Amygdala (tissue), 56 donors: ENCODE results near the gene RAP1GAP2.
A peak's percentile ranks its signal among the peaks of the same experiment; 100 is the strongest.
"Not testable (repeated sequence)": the region's sequence is repeated elsewhere in the genome, so short reads cannot be mapped to it uniquely, and the experiment has no call there.

ENCODE experiments used
- DNase-seq, 56 donors: peaks; one replicate each; lab custom pipeline; 2025; lab: John Stamatoyannopoulos, UW

The RAP1GAP2 gene

DNA sequence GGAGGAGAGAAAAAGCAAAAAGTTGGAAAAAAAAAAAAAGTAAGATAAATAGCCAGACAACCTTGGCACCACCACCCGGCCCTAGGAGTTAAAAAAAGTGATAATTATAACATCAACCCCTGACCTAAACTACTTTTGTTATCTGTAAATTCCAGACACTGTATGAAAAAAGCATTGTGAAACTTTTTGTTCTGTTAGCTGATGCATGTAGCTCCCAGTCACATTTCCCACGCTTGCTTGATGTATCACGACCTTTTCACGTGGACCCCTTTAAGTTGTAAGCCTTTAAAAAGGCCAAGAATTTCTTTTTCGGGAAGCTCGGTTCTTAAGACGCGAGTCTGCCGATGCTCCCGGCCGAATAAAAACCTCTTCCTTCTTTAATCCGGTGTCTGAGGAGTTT, 10.9 kb upstream of the RAP1GAP2 start:
- DNase-seq, result not testable (repeated sequence)

DNA sequence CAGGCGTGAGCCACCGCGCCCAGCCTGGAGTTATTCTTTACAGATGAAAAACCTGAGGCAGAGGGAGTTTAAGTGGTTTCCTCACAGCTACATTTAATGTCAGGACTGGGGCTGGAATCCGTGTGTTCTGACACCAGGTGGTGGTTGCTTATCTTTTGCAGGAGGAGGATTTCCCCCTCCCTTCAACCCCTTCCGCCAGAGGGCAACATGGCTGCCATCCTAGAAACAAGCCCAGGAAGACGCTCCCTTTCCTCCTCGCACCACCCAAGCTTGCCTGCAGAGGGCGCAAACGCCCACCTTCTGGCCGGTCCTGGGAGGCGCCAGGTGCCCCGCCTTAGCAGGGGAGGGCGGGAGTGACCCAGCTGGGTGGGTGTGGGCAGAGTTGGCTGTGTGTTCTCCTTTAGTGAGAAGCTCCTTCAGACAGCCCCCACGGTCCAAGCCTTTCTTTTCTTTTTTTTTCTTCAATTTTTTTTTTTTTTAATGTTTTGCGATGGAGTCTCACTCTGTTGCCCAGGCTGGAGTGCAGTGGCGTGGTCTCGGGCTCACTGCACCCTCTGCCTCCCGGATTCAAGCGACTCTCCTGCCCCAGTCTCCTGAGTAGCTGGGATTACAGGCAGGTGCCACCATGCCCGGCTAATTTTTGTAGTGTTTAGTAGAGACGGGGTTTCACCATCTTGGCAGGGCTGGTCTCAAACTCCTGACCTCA, 9.9 kb upstream of the RAP1GAP2 start:
- DNase-seq, result peak in 53 of 56 donors; percentile 18 to 84 (median 59)

DNA sequence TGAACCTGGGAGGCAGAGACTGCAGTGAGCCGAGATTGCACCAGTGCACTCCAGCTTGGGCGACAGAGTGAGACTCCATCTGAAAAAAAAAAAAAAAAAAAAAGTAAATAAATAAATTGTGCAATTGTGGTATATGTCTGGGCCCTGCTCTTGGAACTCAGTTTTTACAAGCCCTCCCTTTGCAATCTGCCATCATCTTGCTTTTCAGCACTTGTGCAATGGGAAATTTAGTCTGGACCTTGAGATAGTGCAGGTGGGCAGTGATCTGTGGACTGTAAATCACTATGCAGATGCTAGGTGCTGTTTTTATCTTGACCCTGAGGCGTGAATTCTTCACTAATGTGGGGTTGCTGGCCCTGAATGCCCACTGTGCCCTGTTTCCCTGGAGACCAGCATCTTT, 6.5 kb upstream of the RAP1GAP2 start:
- DNase-seq, result no peak

DNA sequence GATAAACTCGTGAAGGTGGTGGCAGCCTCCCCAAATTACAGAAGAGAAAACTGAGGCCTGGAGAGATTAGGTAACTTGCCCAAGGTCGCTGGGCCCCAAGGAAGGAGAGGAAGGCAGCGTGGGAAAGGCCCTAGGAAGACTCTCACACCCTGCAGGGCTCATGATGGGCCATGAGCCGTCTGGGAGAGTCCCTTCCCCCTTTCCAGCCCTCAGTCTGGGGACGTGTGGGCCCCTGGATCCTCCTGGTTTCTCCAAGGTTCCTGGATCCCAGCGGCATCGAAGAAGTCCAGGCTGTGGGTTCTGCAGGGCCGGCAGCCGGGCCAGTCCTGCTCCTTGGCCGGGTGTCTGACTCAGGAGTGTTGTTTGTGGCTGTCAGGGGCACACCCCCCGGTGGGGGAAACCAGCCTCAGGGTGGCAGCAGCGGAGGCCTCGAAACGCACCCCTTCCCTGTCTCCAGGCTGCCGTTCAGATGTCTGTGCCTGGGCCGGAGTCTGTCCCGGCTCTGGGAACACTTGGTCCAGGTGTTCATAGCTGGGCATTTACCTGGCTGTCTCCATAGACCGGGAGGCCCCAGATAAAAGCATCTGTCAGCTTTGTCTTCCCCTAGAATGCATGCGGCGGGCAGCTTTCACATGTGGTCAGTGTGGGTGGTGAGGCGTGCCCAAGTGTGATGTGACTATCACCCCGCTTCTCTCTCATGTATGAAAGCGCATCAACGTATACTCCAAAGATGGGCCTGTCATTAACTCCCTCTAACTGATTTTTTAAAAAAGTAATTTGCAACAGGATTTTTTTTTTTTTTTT, 3.7 kb upstream of the RAP1GAP2 start:
- no peak for DNase-seq

DNA sequence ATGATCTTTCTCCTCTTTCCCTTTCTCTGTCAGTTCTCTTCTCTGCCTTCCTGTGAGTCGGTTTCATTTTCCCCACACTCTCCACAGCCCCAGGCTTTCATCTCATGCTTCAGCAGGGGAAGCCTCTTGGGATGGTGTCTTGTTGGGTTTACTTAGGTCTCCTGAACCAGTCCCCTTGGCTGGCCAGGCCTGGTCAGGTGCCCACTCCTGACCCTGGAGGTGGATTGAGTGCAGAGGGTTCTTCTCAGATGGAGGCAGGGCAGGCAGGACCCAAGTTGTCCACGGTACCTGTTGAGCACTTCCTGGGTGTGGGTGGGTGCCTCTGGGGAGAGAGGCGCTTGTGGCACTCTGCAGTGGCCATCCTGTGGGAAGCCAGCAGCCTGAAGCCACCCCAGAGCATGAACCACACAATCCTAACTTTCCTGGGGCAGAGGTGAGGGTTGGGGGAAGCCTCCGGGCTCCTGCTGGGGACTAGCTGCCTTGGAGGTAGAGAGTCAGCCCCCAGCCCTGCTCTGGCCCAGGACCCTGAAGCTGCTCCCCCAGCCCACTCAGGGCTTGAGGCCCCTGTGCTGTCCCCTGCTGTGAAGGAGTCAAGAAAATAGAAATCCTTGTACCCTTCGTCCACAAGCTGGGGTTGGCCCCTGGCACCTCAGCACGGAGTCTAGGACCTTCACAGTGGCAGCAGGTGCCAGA, 2.0 kb upstream of the RAP1GAP2 start:
- no peak for DNase-seq

DNA sequence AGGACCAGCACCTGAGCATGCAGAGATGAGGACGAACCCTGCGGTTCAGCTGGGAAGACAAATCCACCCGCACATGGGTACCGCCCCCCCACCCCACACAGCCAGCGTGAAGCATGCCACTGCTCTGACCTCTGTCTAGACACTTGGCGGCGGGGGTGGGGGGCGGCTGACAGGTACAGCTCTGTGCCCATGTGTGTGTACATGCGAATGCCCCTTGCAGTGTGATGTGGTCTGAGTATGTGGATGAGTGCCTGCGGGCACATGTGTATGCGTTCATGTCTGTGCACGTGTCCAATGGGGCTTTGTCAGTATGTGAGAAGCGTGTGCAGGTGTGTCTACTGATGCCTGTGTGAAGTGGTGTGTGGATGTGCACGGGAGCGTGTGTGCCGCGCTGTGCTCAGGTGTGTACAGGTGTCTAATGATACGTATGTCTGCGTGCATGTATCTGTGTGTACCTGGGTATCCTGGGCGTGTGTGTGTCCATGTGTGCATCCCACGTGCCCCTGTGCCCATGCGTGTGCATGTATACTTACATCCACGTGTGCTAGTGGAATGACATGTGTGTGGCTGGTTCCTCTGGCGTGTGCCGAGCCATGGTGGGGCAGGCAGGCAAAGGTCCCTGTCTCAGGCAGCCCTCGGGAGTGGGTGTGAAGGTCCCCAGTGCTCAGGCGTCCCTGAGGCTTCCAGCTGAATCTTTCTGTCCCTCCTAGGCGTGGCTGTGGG, 636 bp upstream of the RAP1GAP2 start:
- no peak for DNase-seq

DNA sequence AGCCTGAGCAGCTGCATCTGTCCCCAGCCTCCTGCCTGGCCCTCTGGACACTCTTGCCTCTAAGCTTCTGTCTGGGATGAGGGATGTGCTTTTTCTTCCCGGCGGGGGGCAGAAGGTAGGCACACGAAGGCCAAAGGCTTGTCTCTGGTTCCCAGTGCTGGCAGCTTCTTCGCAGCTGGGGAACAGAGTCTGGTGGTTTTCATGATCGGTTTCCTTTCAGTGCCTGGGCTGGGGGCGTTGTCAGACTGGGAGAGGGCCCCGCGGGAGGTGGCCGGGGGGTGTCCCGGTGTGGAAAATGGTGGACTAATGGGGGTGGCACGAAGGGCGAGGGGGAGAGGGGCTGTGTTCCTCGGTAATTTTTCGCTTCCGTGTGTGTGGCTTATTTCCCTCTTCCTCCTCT, 988 bp downstream of the RAP1GAP2 start:
- DNase-seq, result no peak

DNA sequence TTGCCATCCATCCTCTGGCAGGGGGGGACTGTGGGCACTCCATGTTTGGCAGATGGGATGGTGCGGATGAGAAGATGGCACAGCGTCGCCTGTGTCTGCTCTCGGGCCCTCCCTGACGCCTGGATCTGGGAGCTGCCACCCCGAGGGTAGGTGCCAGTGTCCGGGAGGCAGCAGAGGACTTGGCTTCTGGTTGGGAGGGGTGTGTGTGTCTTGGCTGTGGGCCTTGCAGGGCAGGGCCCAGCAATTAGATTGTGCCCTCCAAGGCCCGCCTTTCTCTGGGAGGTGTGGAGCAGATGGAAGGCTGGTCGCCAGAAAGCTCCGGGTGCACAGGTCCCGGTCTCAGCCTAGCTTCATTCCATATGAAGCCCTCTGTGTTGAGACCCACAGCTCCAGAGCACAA, 1.4 kb downstream of the RAP1GAP2 start:
- no peak for DNase-seq

DNA sequence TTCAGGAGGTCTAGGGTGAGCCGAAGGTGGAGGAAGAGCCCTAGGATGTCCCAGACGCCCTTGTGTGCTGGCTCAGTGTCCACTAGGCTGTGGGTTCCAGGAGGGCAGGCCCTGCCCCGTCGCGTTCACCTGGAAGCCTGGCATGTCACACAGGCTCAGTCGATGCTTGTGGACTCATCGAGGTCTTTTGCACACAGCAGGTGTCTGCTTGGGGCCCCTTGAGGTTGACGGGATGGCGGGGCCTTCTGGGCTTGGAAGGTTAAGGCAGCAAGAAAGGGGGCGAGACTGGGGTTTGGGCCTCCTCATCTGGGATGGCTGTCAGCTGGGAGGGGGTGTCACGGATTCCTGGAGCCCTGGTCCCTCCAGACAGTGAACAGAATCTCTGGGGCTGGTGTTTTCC, 1.9 kb downstream of the RAP1GAP2 start:
- no peak for DNase-seq

DNA sequence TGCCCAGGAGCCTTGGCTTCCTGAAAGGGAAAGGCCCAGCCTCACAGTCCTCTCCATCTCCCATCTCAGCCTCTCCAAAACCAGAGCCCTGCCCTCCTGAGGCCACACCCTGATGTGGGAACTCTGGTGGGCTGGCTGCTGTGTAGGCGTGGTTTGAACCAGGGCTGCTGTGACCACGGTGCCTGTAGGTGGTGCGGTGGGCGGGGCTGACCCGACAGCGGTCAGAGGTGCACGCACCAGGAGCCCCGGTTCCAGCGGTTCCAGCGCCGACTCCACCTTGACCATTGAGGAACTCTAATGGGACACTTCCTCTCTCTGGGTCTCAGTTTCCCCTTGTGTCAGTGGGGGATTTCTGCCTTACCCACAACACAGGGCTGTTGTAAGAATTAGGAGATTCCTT, 2.4 kb downstream of the RAP1GAP2 start:
- DNase-seq, result no peak

DNA sequence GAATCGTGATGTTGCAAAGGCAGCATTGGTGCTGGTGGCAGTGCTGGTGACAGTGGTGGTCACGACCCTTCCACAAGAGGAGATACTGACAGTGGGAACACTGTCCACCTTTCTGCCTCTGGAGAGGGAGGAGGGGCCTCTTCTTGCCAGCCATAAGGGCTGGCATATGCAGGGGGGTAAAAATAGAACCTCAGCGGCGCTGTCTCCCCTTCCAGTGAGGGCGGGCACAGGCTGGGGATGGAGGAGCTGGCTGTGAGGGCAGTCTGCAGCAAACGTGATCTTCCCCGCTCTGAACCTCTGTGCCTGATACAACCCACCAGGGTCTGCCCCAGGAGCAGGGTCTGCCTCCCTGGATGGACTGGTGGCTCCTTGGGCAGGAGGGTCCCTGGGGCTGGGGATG, 3.4 kb downstream of the RAP1GAP2 start:
- DNase-seq, result peak in 1 of 56 donors; percentile 19

DNA sequence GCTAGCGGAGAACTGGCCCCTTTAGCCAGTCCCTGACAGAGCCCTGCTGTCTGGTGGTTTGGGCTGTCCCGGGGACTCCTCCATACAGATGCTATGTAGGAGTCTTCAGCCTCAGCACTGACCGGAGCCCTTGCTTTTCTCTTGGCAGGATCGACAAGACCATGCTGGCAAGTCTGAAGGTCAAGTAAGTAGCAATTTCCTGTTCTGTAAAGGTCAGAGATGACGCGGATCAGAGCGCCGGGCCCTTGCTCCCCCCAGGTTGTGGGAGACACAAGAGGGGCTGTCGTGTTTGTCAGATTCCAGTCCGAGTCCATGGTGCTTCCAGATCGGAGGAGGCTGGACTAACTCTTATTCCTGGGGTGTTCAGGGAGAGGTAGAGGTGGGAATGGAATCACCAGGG, 4.1 kb downstream of the RAP1GAP2 start:
- DNase-seq, result no peak

DNA sequence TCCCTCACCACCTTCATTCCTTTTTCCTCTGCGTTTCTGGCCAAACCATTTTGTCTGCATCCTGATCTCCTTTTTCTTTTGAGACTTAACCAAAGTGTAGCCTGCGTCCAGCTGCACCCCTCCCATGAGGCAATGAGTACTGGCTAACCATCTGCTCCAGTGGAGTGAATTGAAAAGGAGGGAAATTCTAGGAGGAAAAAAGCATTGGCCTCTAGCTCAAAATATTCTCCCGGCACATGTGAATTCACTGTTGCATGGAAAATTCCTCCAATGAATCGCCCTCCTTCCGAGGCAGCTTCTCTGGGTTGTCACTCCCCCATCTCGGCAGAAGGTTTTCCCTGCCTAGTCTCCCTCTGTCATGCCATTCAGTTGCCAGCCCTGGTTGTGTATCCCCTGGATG, 5.6 kb downstream of the RAP1GAP2 start:
- peak in 5 of 56 donors; percentile 23 to 55 (median 38) for DNase-seq

DNA sequence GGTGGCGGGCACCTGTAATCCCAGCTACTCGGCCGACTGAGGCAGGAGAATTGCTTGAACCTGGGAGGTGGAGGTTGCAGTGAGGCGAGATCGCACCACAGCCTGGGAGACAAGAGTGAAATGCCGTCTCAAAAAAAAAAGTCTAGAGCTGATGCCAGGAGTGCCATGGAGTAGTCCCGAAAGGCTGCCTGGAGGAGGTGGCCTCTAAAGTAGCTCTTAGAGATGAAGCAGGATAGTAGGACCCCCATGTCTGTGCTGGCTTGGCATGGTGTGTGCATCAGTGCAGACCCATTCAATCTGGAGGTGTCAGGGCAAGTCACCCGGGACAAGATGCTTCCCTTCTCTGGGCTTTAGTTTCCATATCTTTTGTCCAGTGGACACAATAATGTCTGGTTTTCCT, 6.3 kb downstream of the RAP1GAP2 start:
- no peak for DNase-seq

DNA sequence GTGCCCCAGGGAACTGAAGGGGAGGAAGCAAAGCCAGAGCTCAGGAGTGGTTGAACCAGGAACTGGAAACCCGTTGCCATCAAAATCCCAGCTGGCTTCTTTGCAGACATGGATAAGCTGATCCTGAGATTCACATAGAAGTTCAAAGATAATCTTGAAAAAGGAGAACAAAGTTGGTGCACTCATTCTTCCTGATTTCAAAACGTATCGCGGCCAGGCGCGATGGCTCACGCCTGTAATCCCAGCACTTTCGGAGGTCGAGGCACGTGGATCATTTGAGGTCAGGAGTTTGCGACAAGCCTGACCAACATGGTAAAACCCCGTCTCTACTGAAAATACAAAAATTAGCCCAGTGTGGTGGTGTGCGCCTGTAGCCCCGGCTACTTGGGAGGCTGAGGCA, 7.1 kb downstream of the RAP1GAP2 start:
- DNase-seq, result no peak

DNA sequence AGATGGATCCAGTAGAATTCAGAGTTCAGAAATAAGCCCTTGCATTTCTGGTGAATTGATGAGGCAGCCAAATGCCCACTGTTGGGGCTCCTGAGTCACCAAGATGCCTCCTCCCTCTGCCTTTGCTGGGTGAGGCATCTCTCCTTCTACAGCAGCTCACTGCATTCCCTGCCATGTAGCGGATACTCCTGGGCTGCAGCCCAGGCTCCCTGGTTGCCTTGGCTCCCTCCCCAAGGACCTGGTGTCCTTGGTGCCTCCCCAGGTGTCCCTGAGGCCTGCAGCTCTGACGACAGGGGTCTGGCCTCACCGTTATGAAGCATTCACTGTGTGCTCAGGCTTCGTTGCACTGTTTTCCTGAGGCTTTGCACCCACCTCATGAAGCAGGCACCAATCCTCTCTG, 7.7 kb downstream of the RAP1GAP2 start:
- DNase-seq, result no peak

DNA sequence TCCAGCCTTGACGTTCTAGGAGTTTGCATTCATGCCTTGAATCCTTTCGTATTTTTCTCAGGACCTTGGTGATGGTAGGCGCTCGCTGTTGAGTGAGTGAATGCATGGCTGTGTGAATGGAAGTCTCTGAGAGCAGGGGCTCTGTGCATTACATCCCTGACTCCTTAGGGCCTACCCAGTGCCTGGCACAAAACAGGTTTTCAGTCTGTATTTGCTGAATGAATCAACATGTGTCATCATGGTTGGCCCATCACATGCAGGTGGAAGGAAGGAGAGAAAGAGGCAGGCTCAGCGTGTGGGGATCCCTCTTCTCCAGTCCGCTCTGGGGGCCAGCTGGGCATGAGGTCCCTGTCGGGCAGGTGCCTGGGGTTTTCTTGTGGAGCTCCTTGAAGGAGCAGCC, 8.7 kb downstream of the RAP1GAP2 start:
- no peak for DNase-seq

DNA sequence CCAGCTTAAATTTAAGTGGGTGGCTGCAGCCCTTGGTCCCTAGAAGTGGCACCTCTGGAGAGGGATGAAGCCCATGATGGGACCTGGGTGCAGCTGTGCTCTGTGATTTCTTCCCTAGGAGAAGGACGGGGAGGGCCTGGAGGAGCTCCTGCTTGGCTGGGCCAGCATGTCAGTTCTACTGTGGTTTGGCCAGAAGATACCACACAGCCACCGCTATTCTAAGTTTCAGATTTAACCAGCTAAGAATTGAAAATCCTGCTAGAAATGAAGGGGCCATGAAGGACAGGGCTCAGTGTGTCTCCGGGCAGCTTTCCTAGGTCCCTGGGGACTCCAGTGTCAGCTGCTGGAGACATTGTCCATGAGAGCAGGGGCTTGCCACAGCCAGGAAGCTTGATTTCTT, 9.7 kb downstream of the RAP1GAP2 start:
- DNase-seq, result no peak

DNA sequence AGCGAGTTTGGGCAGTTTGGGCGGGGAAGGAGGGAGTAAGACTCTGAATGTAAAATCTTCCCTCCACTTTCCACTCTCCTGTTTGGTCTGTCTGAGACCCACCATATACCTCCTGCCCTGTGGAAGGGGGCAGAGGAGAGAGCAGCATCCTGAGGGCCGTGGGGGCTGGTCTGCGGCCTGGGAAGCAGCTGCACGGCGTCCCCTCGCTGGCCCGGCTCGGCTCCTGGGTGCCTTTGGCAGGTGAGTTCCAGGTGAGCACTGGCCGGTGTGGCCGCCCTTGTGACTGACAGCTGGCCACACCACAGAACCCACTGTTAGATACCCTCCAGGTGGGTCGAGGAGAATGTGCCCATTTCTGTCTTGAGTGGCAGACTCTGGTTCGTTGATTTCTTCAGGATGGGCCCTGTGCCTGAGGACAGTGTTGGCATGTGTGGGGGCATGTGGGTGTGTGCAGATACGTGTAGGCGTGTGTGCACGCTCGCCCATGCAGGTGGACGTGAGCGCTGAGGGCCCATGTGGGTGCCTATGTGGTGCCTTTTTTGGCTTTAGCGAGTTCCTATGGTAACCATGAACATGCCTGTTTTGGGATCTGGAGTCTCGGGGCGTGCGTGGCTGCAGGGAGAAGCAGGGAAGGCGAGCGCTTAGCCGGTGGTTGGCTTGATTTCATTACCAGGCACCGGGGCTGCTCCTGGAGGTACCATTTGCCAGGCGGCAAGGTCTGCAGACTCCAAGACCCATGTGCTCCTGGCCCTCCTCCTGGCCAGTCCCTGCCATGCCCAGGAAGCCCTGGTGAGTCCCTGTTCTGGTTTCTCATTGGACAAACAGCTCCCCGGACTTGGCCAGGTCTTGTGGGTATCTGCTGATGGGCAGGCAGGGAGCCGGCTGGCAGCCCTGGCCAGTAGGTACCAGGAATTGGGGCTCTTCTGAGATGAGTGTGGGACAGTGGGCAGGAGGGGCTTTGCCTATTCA, 12.4 kb downstream of the RAP1GAP2 start:
- DNase-seq, result peak in 1 of 56 donors; percentile 27

DNA sequence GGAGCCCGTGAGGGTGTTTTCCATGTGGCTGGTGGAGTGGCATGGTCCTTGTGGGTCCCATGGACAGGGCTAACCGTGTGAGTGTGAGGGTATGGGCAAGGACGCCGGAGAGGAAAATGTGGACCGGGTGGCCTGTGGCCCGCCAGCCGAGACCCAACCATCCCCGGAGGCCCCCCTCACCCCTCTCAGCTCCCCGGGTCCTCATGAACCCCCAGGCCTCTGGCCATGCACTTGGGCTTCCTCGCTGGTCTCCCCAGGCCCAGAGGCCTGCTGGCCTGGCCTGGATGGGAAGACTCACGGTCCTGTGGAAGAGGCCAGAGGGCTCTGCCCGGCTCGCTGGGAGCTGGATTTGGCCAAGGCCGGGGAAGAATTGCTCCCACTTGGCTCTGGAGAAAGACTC, 13.1 kb downstream of the RAP1GAP2 start:
- no peak for DNase-seq
